Transverse colon (tissue), 4 donors: ENCODE results near the gene HSPA4.

ENCODE experiments used
- CTCF ChIP-seq, 5 experiments: fragments of 200-600 bp in 3 of 5; fragments of 450-650 bp in 2 of 5; sonication (generic) in 3 of 5; IDR thresholded peaks; 1 replicate in 2 of 5; 2 replicates in 3 of 5; pipeline ENCODE4 v1.5.1; 2016 to 2017; ENCODE audit warnings: antibody characterized with exemption in 5 of 5, inconsistent platforms in 3 of 5, mild to moderate bottlenecking in 2 of 5, moderate library complexity in 1 of 5
- EP300 ChIP-seq: sonication (generic); formaldehyde crosslinking; IDR thresholded peaks from one replicate; pipeline ENCODE4 v1.6.1; 2017; ENCODE audit warnings: antibody characterized with exemption, low read depth
- POLR2A ChIP-seq: fragments of 450-650 bp; IDR thresholded peaks from one replicate; pipeline ENCODE4 v1.6.1; 2016; ENCODE audit warnings: antibody characterized with exemption, mild to moderate bottlenecking, moderate library complexity
- POLR2AphosphoS5 ChIP-seq, 3 donors: sonication (generic); formaldehyde crosslinking; IDR thresholded peaks; one replicate each; pipeline ENCODE4 v1.6.1; 2016; ENCODE audit warnings: antibody characterized with exemption in 3 of 3

- TF ChIP-seq CTCF (IDR thresholded peaks at IDR 0.05) (no peak), POLR2A (no peak), EP300 (no peak), POLR2AphosphoS5 (IDR thresholded peaks at IDR 0.05) (no peak)
Measured at GRCh38 chr5:133114933-133115310, 63.1 kb downstream of the HSPA4 start.
